ENCODE measurements around the gene IRGQ.

IRGQ gene

GRCh38 chr19:43575156-43575950 lies 20.6 kb downstream of the IRGQ start, which contains the start of the genes PINLYP and XRCC1:
Gene PINLYP (plus strand): TSS chr19:43575801. CDS start chr19:43577192, 1,391 bp downstream.
Gene XRCC1 (minus strand): TSS chr19:43575527. CDS start chr19:43575458, 69 bp downstream.
- DNase-seq (ENCODE audit: insufficient read length, low spot score) (peak; percentile 92), FAIRE-seq (peak; percentile 96)

DNA sequence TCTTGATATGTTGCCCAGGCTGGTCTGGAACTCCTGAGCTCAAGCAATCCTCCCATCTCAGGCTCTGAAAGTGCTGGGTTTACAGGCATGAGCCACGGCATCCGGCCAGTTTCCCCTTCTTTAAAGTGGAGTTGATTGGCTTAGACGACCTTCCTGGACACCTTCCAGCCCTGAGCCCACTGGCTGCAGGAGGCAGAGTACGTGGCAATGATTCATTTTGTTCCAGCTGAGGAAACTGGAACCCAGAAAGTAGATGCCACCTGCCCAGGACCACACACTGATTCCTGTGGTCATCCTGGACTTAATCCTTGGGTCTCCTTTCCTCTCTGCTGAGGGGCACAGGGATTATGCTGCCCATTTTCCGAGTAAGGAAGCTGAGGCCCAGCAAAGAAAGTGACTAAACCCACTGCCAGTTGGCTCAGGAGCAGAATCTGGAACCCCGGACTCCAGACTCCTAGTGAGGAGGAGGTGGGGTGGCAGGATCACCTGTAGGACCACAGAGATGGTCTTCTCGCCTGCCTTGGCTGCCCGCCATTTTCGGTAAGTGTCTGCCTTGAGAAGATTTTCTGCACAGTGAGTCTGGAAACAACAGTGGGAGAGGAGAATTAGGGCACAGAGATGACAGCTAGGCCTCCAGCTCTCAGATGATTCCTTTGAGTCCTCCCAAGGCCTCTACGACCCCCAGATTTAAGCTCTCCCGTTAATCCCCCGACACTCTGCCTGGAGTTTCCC lies 21.3 kb downstream of the IRGQ start:
- no peak for FAIRE-seq
- no peak for DNase-seq (ENCODE audit: insufficient read length, low spot score)

- DNase-seq (ENCODE audit: insufficient read length, low spot score) (no peak), FAIRE-seq (no peak)
These were observed 23.8 kb downstream of the IRGQ start for GRCh38 chr19:43572171-43572588.

- no peak for DNase-seq (ENCODE audit: insufficient read length, low spot score)
- FAIRE-seq: no peak
These were observed 25.7 kb downstream of the IRGQ start for GRCh38 chr19:43570174-43570791.

- FAIRE-seq (no peak), DNase-seq (ENCODE audit: insufficient read length, low spot score) (no peak)
These were observed 26.3 kb downstream of the IRGQ start for GRCh38 chr19:43569657-43570056.

DNA sequence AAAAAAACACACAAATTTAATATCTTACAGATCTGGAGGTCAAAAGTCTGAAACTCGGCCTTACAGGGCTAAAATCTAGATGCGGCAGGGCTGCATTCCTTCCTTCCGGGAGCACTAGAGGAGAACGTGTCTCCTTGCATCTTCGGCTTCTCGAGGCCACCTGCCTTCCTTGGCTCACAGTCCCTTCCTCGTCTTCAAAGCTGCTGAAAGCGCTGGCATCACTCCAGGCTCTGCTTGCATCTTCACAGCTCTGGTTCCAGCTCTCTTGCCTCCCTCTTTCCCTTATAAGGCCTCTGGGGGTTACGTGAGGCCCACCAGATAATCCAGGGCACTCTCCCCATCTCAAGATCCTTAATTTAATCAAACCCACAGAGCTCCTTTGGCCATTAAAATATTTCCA lies 31.1 kb downstream of the IRGQ start:
- FAIRE-seq (no peak), DNase-seq (ENCODE audit: insufficient read length, low spot score) (no peak)

- no peak for FAIRE-seq
These were observed 32.0 kb downstream of the IRGQ start for GRCh38 chr19:43563816-43564457.

DNA sequence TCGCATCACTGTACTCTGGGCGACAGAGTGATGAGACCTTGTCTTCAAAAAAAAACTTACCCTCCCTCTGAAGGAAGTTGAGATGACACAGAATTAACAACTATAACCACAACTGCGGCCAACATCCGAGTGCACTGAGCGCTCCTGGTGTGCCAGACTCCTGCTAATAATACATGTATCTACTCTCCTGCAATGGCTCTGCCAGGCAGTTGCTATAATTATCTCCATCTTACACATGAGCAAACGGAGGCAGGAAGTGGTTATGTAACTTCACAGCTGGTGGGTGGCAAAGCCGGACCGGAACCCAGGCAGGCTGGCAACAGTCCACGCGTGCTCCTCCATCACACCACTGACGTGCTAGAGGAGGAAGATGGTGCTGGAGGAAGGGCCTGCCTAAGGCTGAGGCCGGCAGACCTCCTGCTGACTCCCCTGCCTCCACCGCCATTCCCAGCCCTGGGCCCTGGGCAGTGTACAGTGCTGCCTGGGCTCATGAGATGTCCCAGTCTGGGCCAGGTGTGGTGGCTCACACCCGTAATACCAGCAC lies 33.2 kb downstream of the IRGQ start:
- FAIRE-seq (peak; percentile 74), DNase-seq (ENCODE audit: insufficient read length, low spot score) (no peak)

More at GRCh38 chr19:43563816-43564457, 32.0 kb downstream of the IRGQ start:
- no peak for DNase-seq (ENCODE audit: insufficient read length, low spot score)

GRCh38 chr19:43562226-43562697 lies 33.7 kb downstream of the IRGQ start:
- no peak for DNase-seq (ENCODE audit: insufficient read length, low spot score)
- FAIRE-seq: no peak

- DNase-seq (ENCODE audit: insufficient read length, low spot score): no peak
- no peak for FAIRE-seq
These were observed 34.6 kb downstream of the IRGQ start for GRCh38 chr19:43561139-43561970.

GRCh38 chr19:43560687-43561086 lies 35.2 kb downstream of the IRGQ start:
- DNase-seq (ENCODE audit: insufficient read length, low spot score) (no peak), FAIRE-seq (no peak)

- DNase-seq (ENCODE audit: insufficient read length, low spot score) (peak; percentile 87), FAIRE-seq (peak; percentile 95)
These were observed 40.7 kb downstream of the IRGQ start for GRCh38 chr19:43555185-43555770.

- no peak for DNase-seq (ENCODE audit: insufficient read length, low spot score)
These were observed 41.5 kb downstream of the IRGQ start for GRCh38 chr19:43554317-43554895.

DNA sequence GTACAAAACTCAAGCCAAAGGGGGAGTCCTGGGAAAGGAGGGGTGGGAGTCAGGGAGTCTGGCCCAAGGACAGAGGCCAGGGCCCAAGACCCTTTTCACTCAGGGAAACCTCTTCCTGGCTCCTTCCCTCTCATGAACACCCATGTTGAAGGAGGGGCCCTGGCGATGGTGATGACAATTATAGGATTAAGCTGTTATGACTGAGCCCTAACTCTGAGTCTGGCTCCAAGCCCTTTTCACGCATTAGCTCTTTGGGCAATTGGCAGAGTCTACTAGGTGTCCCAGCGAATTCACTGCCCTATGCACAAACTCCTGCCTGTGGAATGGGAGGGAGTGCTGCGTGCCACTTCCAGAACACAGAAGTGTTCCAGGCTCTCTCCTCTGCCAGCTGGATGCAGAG lies 42.3 kb downstream of the IRGQ start:
- no peak for FAIRE-seq
- DNase-seq (ENCODE audit: insufficient read length, low spot score): no peak

More at GRCh38 chr19:43554317-43554895, 41.5 kb downstream of the IRGQ start:
- FAIRE-seq: no peak

DNA sequence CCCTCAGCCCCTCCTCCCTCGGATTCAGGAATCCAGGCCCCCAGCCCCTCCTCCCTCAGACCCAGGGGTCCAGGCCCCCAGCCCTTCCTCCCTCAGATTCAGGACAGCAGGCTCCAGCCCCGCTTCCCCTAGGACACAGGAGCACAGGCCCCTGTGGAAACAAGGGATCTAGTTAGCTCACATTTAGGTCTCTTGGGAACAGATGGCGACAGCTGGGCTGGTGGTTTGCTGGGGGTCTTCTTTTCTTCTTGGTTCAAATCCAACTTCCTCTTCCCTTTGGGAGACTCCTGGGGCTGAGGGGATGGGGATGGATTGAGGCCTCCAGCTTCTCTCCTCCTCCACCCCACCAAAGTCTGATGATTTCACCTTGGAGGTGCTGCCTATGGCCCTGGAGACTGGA lies 43.3 kb downstream of the IRGQ start:
- FAIRE-seq (no peak), DNase-seq (ENCODE audit: insufficient read length, low spot score) (no peak)

DNA sequence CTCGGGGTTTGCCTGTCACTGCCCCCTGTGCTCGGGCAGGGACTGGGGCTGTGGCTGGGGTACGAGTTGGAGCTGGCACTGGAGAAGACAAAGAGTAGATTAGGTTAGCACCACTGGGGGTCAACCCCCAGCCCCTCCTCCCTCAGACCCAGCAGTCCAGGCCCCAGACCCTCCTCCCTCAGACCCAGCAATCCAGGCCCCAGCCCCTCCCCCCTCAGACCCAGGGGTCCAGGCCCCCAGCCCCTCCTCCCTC lies 43.8 kb downstream of the IRGQ start:
- no peak for FAIRE-seq
- no peak for DNase-seq (ENCODE audit: insufficient read length, low spot score)

DNA sequence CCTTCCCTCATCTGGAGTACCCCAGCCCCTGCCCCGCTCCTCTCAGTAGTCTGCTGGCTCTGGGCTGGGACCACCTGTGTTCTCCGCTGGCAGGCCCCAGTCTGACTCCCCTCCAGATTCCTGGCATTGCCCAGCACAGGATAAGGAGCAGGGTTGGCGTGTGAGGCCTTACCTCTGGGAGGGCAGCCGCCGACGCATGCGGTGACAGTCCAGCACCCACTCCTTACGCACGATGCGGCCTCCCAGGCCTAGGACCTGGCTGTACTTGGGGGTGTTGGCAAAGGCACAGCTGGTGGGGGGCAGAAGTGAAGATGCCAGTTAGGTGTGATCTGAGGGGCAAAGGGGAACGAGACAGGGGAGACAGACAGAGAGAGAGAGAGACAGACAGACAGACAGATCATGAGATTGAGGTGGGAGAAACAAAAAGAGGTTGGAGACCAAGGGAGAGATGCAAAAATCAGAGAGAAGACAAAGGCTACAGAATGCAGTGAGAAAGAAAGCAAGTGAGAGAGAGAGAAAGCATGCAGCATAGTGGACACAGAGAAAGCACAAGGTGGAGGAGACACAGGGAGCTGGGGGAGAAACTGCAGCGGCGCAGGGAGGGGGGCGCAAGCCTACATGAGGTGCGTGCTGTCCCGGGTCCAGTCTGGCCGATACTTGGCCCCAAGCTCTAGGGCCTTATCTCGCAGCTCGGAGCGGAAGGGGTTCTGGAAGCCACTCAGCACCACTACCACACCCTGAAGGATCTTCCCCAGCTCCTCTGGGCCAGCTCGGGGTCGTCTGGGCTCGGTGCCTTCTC lies 44.3 kb downstream of the IRGQ start:
- FAIRE-seq (no peak), DNase-seq (ENCODE audit: insufficient read length, low spot score) (no peak)

- FAIRE-seq (no peak), DNase-seq (ENCODE audit: insufficient read length, low spot score) (no peak)
These were observed 47.2 kb downstream of the IRGQ start for GRCh38 chr19:43548706-43549105.
